ENCODE results near the gene ITIH1.

DNA sequence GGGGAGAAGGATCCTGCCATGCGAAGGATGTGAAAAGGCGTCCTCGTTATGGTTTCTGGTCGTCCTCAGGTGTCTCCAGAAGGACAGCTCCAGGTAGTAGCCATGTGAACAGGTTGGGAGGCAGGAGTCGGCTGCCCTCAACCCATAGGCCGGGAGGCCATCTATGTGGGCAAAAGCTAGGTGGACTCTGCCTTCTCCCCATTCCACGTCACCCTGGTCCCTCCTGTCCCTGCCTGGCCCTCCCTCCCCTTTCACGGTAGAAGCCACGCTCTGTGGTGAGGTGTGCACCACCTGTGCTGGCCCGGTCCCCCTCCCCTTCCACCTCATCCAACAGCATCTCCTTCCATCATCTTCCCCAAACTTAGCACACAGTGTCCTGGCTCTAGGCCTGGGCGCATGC lies 33.5 kb downstream of the ITIH1 start:
- TF ChIP-seq, protein P1, sequence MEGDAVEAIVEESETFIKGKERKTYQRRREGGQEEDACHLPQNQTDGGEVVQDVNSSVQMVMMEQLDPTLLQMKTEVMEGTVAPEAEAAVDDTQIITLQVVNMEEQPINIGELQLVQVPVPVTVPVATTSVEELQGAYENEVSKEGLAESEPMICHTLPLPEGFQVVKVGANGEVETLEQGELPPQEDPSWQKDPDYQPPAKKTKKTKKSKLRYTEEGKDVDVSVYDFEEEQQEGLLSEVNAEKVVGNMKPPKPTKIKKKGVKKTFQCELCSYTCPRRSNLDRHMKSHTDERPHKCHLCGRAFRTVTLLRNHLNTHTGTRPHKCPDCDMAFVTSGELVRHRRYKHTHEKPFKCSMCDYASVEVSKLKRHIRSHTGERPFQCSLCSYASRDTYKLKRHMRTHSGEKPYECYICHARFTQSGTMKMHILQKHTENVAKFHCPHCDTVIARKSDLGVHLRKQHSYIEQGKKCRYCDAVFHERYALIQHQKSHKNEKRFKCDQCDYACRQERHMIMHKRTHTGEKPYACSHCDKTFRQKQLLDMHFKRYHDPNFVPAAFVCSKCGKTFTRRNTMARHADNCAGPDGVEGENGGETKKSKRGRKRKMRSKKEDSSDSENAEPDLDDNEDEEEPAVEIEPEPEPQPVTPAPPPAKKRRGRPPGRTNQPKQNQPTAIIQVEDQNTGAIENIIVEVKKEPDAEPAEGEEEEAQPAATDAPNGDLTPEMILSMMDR (IDR thresholded peaks at IDR 0.05): no peak
- no peak for TF ChIP-seq POLR2A (IDR thresholded peaks at IDR 0.05)
